HL-60 (cell line): ENCODE measurements around the gene IFNGR1.

ENCODE experiments used
- CTCF ChIP-seq: IDR thresholded peaks from one replicate; pipeline ENCODE4 v1.5.1; 2011; ENCODE audit warnings: low read length, control low read depth, inconsistent platforms; ENCODE audit not compliant: insufficient read depth
- GABPA ChIP-seq: IDR thresholded peaks from 2 replicates; pipeline ENCODE4 v1.6.1; 2012; ENCODE audit warnings: low read depth
- POLR2AphosphoS5 ChIP-seq: IDR thresholded peaks from 2 replicates; pipeline ENCODE4 v1.6.1; 2012; ENCODE audit warnings: low read depth
- REST ChIP-seq: IDR thresholded peaks from 2 replicates; pipeline ENCODE4 v1.6.1; 2012; ENCODE audit warnings: low read depth; ENCODE audit not compliant: insufficient replicate concordance

- TF ChIP-seq CTCF, result no peak
- no peak for TF ChIP-seq POLR2AphosphoS5
- no peak for TF ChIP-seq GABPA
- no peak for TF ChIP-seq REST
These were observed 55.4 kb downstream of the IFNGR1 start for GRCh38 chr6:137163732-137164318.
